OCI-LY1 (cell line): Measurements from ENCODE around the gene POMP.

Source experiments
- H2AFZ ChIP-seq: fragments of 200-600 bp; sonication (generic), shearing (Covaris generic); 2 replicates; pipeline ENCODE4 v1.6.0; 2014; ENCODE audit warnings: antibody characterized with exemption, mild to moderate bottlenecking, low read length
- H3F3A ChIP-seq: fragments of 200-600 bp; sonication (generic), shearing (Covaris generic); 2 replicates; pipeline ENCODE4 v1.6.0; 2014; ENCODE audit warnings: mild to moderate bottlenecking, antibody characterized with exemption, low read length, moderate library complexity; ENCODE audit not compliant: insufficient read depth
- H3K27ac ChIP-seq: fragments of 200-600 bp; sonication (generic); 2 replicates; pipeline ENCODE4 v1.5.1; 2014; ENCODE audit warnings: low read length, mixed run types, mild to moderate bottlenecking, low read depth; ENCODE audit not compliant: poor library complexity, severe bottlenecking
- H3K27me3 ChIP-seq: fragments of 200-600 bp; sonication (generic); 2 replicates; pipeline ENCODE4 v1.6.0; 2014; ENCODE audit warnings: antibody characterized with exemption, mild to moderate bottlenecking, low read length, moderate library complexity; ENCODE audit not compliant: insufficient read depth
- H3K36me3 ChIP-seq: fragments of 200-600 bp; sonication (generic); 2 replicates; pipeline ENCODE4 v1.6.1; 2014; ENCODE audit warnings: mild to moderate bottlenecking, antibody characterized with exemption, low read length, moderate library complexity, mixed read lengths; ENCODE audit not compliant: insufficient read depth
- H3K4me1 ChIP-seq: fragments of 200-600 bp; sonication (generic); 2 replicates; pipeline ENCODE4 v1.5.1; 2014; ENCODE audit warnings: mild to moderate bottlenecking, low read length, moderate library complexity; ENCODE audit not compliant: insufficient read depth, severe bottlenecking
- H3K4me2 ChIP-seq: fragments of 200-600 bp; sonication (generic), shearing (Covaris generic); 2 replicates; pipeline ENCODE4 v1.6.1; 2014; ENCODE audit warnings: low read length
- H3K4me3 ChIP-seq: fragments of 200-600 bp; sonication (generic); 2 replicates; pipeline ENCODE4 v1.5.1; 2014; ENCODE audit warnings: low read length, low read depth, mild to moderate bottlenecking, mixed read lengths; ENCODE audit not compliant: poor library complexity, severe bottlenecking
- H3K79me2 ChIP-seq: fragments of 200-600 bp; shearing (Covaris generic); 2 replicates; pipeline ENCODE4 v1.6.1; 2016; ENCODE audit warnings: mixed run types, low read length, mixed read lengths; ENCODE audit not compliant: insufficient read depth
- H3K9ac ChIP-seq: fragments of 200-600 bp; sonication (generic), shearing (Covaris generic); 2 replicates; pipeline ENCODE4 v1.6.1; 2014; ENCODE audit warnings: mild to moderate bottlenecking, low read length, mixed read lengths
- H3K9me2 ChIP-seq: fragments of 200-600 bp; sonication (generic), shearing (Covaris generic); 2 replicates; pipeline ENCODE4 v1.6.1; 2014; ENCODE audit warnings: low read depth, mild to moderate bottlenecking, low read length, mixed read lengths
- H3K9me3 ChIP-seq: fragments of 200-600 bp; shearing (Covaris generic); 2 replicates; pipeline ENCODE4 v1.6.1; 2014; ENCODE audit warnings: low read length, mixed read lengths
- H4K20me1 ChIP-seq: fragments of 200-600 bp; sonication (generic), shearing (Covaris generic); 2 replicates; pipeline ENCODE4 v1.6.0; 2016; ENCODE audit warnings: mild to moderate bottlenecking, low read length; ENCODE audit not compliant: insufficient read depth
- EZH2 ChIP-seq: fragments of 200-600 bp; sonication (generic), shearing (Covaris generic); IDR thresholded peaks from 2 replicates; pipeline ENCODE4 v1.8.0; 2017; ENCODE audit warnings: borderline replicate concordance, mixed run types, mild to moderate bottlenecking, antibody characterized with exemption, low read length, moderate library complexity, mixed read lengths
- TF ChIP-seq, protein P1 (sequence below): fragments of 200-600 bp; sonication (generic), shearing (Covaris generic); IDR thresholded peaks from 2 replicates; pipeline ENCODE4 v1.5.1; 2017; ENCODE audit warnings: mild to moderate bottlenecking, antibody characterized with exemption, low read length, moderate library complexity, mixed read lengths

POMP gene

DNA sequence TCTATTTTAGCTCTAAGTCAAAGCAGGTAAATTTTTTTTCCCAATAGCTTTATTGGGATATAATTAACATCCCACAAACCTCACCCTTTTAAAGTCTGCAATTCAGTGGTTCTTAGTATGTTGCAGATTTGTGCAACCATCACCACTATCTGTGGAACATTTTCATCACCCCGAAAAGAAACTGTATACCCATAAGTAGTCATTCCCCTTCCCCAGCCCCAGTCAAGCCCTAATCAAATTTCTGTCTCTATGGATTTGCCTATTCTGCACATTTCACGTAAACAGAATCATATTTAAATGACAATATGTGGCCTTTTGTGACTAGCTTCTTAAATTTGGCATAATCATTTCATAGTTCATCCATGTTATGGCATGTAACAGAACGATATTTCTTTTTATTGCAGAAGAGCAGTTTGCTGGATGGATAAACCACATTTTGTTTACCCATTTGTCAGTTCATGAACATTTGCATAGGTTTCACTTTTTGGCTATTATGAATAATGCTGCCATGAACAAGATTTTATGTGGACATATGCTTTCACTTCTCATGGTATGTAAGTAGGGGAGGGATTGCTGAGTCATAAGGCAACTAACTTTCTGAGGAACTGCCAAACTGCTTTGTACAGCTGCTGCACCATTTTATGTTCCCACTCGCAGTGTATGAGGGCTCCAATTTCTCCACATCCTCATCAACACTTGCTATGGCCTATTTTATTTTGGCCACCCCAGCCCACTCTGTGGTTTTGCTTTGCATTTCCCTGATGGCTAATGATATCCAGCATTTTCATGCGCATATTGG is 48.9 kb downstream of the POMP start:
- Histone ChIP-seq H3K9ac (no peak overlapping the region), H3K79me2 (no peaks in the 10 kb centered on the region), H4K20me1 (no peaks in the 10 kb centered on the region), H2AFZ (no peak overlapping the region), H3K9me3 (no peaks in the 10 kb centered on the region), H3K4me1 (no peaks in the 10 kb centered on the region), H3K27me3 (no peaks in the 10 kb centered on the region), H3K4me2 (no peak overlapping the region), H3K4me3 (no peak overlapping the region), H3F3A (no peaks in the 10 kb centered on the region), H3K36me3 (peaks cover 9% of the 10 kb centered on the region), H3K27ac (no peak overlapping the region), H3K9me2 (no peaks in the 10 kb centered on the region)
- no peak for TF ChIP-seq EZH2
- TF ChIP-seq, protein P1, sequence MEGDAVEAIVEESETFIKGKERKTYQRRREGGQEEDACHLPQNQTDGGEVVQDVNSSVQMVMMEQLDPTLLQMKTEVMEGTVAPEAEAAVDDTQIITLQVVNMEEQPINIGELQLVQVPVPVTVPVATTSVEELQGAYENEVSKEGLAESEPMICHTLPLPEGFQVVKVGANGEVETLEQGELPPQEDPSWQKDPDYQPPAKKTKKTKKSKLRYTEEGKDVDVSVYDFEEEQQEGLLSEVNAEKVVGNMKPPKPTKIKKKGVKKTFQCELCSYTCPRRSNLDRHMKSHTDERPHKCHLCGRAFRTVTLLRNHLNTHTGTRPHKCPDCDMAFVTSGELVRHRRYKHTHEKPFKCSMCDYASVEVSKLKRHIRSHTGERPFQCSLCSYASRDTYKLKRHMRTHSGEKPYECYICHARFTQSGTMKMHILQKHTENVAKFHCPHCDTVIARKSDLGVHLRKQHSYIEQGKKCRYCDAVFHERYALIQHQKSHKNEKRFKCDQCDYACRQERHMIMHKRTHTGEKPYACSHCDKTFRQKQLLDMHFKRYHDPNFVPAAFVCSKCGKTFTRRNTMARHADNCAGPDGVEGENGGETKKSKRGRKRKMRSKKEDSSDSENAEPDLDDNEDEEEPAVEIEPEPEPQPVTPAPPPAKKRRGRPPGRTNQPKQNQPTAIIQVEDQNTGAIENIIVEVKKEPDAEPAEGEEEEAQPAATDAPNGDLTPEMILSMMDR = no peak

DNA sequence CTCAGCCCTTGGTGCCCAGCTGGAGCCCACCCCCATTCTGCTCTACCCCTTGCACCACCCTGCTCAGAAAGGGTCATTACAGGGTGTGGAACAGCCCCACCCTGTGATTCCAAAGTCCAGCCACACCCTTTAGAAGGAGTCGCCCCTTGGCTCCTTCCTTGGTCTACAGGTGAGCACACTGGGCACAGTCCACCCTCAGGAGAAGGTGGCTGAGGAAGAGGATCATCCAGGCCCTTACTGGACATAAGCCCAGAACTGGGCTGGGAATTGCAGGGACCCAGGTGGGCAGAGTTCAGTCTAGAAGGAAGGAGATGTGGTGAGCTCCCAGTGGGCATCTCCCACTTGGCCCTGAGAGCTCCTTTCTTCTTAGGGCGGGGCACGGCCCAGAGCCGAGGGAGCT is 51.2 kb downstream of the POMP start:
- Histone ChIP-seq H3K36me3 (peaks cover 13% of the 10 kb centered on the region), H3K4me3 (no peak overlapping the region), H3K4me1 (no peaks in the 10 kb centered on the region), H3K9ac (no peak overlapping the region), H3F3A (0 out of 2 replicates have a peak, but pooled peaks cover 4% of the 10 kb centered on the region), H3K4me2 (no peak overlapping the region), H3K79me2 (no peaks in the 10 kb centered on the region), H3K27me3 (no peaks in the 10 kb centered on the region), H4K20me1 (no peaks in the 10 kb centered on the region), H3K9me2 (no peaks in the 10 kb centered on the region), H3K27ac (no peak overlapping the region), H2AFZ (no peak overlapping the region), H3K9me3 (no peaks in the 10 kb centered on the region)
- TF ChIP-seq, protein P1 = no peak
- no peak for TF ChIP-seq EZH2

DNA sequence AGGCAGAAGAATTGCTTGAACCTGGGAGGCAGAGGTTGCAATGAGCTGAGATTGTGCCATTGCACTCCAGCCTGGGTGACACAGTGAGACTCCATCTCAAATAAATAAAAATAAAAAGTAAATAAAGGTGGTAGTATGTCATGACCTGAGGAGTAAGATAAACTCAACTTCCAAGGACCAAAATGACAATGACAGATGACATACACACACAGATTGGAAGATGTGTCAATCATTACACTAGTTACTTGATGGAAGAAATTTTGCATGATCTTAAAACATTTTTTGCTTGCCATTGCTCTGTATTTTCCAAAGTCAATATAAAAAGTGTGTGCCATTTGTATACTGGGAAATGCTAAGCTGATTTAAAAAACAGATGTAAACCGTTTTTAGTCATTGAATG is 55.7 kb downstream of the POMP start:
- H4K20me1 ChIP-seq = no peaks in the 10 kb centered on the region
- no peak for TF ChIP-seq EZH2
- TF ChIP-seq, protein P1 = no peak
- 0 out of 2 replicates have a peak, but pooled peaks cover 4% of the 10 kb centered on the region for H3F3A ChIP-seq
- H3K4me3 ChIP-seq = no peak overlapping the region
- H3K27me3 ChIP-seq = no peaks in the 10 kb centered on the region
- H3K9me3 ChIP-seq = no peaks in the 10 kb centered on the region
- H2AFZ ChIP-seq = no peak overlapping the region
- H3K4me1 ChIP-seq = peaks cover 24% of the 10 kb centered on the region
- H3K79me2 ChIP-seq = no peaks in the 10 kb centered on the region
- H3K4me2 ChIP-seq = no peak overlapping the region
- H3K9me2 ChIP-seq = no peaks in the 10 kb centered on the region
- H3K27ac ChIP-seq = no peak overlapping the region
- H3K36me3 ChIP-seq = peaks cover 7% of the 10 kb centered on the region; the same call in 1 of the 2 replicates
- no peak overlapping the region for H3K9ac ChIP-seq
